HL-60/S4 (cell line): ENCODE data around the gene MGAT5.

Experiments used
- in situ Hi-C: fragments of 300-500 bp; cut with MboI; formaldehyde crosslinking; loops from 2 replicates; pipeline ENCODE4 v1.14.3; 2022; ENCODE audit warnings: low sequenced_read_pairs

MGAT5 gene

DNA sequence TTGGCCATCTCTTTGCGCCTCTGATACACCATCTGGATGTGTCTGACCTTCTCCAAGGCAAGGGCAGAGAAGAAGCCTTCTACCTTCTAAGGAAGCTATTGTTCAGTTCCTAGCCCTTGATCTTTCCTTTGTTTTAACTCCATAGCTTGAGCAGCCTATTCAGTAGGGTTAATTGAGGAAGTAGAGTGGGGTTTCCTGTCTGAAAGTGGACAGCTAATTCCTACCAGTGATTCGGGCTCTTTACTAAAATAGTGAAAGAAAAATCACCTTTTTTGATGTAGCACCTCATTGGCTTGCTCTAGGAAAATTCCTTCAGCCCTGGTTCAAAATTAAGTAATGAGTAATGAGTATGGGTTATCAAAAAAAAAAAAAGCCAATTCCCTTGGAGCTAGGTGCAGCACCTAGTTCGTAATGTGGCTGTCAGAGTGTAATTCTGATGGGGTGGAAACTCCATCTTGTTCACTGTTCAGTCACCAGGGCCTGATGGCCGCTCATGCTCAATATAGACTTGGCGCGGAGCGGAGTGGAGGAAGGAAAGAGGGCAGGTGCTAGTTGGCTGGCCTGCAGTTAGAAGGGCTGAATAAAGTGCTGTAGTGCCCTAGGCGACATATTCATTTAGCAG, 2.9 kb upstream of the MGAT5 start:
- in situ Hi-C loops, result no loop called here

DNA sequence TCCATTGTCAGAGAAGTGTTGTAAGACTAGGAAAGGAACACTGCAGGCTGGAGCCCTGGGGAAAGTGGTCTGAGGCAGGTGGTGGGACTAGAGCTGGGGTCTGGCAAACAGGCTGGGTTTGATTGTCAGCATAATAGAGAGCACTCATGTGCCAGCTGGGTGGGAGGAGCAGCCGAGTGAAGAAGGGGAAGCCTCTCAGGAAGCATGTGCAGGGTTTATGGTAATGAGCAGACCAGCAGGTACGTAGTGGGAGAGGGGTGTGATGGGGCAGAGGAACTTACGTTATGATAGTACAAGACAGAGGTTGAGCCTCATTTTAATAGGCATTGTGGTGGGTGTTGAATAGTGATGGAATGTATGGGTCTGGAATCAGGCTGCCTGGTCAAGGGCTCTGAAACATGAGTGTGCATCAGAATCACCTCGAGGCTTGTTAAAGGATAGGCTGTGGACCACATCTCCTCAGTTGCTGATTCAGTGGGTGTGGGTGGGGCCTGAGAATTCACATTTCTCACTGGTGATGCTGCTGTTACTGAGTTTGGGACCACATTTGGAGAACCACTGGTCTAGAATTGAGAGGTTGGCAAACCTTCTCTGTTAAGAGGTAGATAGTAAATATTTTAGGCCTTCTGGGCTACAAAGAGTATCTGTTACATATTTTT, 1.7 kb upstream of the MGAT5 start:
- in situ Hi-C loops, result no loop called here

DNA sequence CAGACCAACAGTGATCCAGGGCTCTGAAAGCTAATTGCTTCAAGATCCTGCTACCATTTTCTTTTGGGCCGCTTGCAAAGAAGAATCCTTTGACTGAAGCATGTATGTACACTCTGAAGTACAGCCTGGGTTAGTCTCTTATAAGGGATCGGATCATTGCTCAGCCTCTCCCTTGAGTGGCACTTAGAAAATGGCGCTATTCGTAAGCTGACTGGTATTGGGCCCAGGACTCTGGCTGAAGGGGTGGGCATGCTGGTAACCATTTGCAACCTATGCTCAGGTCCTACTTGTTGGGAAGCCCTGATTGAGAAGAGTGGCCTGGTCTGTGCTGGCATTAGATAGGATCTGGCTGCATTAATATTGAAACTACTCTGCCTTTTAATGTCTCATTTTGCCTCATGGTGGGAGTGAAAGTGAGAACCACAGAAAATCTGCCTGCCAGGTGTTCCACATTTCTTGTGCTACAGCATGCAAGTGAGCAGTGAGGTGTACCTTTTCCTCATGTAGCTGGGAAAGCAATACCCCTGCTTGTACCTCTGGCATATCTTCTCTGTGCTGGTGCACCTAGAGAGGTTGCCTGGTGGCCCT, 661 bp upstream of the MGAT5 start:
- in situ Hi-C loops, result no loop called here

DNA sequence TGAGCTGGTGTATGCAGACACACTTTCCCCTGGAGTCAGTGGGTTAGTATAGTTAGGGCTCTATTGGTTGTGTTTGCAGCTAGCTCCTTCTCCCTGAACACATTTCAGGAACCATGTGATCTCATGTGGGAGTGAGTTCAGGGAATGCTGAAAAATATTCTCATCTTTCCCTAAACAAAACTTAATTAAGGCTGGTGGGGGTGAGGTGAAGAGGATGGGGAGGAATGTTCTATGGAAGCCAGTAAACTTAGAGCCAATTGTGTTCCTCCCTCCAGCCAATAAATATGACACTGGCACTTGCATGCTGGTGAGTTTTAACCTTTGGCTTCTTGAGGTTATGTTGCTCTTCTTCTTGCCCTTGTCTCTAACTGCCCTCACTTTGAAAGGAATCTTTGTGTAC, 952 bp downstream of the MGAT5 start:
- in situ Hi-C loops, result no loop called here

DNA sequence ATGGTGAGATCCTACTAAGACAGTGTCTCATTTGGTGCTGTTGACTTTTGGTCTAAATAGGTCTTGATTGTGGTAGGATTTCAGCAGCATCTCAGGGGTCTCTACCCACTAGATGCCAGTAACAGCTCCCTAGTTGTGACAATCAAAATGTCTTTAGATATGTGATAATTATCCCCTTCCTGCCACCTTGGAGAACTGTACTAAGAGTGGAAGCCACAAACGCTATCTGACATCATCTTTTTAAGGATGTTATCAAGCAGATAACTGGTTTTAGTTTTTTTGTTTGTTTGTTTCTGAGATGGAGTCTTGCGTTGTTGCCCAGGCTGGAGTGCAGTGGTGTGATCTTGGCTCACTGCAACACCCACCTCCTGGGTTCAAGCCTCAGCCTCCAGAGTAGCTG, 3.1 kb downstream of the MGAT5 start:
- in situ Hi-C loops, result no loop called here

DNA sequence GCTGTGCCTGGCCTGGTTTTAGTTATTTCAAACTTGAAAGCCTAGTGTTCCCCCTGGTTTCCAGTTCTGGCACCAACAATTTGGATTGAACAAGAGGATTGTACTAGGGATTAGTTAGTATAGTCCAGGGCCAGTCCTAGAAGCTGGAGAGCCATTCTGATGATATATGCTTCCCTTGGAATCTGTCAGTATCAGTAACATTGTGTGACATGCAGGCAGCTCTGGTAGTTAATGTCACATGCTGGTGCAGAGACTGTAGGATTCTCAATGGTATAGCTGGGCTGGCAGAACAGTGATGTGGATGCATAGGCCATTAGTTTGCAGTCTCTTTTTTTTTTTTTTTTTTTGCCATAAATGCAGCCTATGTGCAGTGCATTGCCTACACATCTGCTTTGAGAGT, 3.6 kb downstream of the MGAT5 start:
- in situ Hi-C loops, result no loop called here

DNA sequence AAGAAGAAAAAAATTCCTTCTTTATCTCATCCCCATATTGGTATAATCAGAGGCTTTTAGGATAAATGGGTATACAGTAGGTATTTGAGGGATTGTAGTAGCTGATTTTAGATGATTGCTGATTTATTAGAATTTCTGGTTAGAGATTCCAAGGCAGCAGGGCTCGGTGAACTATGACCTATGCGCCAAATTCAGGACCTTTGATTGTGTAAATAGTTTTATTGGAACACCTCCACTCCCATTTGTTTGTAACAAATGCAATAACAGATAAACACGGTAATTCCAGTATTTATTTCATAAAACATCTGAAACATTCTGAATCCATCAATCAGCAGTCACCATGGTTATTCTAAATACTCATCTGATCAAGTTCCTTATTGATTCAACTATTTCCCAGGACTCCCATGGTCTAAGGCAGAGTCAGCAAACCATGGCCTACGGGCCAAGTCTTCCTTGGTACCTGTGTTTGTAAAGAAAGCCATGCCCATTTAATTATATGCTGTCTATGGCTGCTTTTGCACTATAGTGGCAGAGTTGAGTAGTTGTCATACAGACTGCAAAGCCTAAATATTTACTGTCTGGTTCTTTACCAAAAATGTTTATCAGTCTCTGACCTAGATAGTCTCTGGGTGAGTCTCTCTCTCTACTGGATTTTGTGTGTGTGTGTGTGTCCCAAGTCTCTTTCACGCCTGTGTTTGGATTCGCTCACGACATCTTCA, 4.3 kb downstream of the MGAT5 start:
- in situ Hi-C loops, result no loop called here

DNA sequence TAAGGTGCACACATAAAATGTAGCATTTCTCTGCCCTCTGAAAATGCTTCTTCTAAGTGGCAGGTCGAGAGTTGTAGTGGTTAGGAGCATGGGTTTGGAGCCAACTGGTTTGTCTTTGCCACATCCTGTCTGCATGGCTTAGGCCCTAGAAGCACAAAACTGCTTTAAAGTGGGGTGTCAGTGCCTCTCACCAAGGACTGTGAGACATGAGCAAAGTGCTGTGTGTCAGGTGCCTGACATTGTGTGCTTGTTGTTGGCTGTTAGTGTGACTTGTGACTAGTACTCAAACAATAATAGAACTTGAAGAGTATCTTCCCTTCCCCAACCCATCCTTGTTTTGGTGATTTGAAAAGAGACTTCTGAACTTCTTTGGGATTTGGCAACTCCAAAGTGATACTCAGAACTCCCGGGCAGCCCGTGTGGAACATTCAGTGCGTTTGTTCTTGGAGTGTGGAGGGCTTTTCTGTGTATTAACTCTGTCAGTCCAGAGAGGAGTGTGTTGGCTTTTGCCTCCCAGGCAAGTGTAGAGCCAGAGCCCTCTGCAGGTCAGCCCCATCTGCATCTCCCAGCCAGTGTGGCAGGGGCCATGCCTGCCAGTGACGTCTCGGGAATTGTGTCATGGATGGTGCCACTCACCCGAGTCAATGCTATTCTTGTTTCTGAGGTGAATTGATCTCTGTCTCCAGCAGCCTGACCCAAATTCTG, 5.0 kb downstream of the MGAT5 start:
- in situ Hi-C loops, result no loop called here

DNA sequence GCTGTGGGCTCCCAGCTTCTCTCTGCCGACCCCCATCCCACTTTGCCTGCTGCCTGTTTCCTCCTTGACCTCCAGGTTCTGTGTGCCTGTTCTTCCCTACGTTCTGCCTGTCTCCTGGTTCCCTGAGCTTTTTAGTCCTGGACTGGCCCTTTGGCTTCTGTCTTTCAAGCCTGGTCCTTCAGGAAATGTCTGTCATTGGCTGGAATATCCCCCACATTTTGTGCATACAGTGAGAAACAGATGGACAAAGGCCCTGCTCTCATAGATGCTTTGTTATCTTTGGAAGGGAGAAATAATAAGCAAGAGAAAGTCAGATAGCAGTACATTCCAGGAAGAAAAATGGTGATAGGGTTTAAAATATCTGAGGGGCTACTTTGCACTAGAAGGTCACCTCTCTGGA, 5.7 kb downstream of the MGAT5 start:
- in situ Hi-C loops, result no loop called here

DNA sequence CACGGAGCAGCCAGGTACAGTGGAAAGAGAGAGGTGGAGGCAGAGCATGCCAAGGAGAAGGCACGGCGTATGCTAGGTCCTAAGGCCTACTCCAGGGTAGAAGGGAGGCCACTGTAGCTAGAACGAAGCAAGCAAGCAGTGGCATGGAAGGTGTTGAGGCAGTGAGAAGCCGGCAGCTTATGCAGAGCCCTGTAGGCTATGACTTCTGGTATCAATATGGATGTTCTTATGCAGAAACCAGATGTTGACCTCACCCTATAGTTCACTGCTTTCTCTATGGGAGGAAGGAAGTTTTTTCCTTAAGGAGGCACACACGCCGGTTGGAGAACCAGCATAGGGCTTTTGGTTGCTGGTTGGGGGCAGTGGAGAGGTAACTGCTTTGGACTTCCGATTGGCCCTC, 6.1 kb downstream of the MGAT5 start:
- in situ Hi-C loops, result no loop called here

DNA sequence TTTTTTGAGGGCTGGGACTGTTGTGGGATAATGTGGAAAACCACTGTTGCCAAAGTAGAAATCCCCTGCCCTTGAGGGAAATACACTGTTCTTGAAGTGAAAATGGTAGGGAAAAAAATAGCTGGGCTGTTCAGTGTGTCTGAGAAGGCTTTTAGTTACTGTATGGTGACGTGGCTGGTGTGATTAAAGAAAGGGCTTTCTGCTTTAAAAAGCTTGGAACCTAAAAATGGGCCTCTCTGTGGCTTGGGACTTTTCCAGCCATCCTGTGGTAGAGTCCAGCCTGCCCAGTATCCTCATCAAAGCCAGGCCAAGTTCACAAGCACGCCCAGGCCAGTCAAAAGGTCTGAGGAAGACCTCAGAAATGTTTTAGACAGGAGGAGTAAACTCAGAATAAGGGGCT, 6.8 kb downstream of the MGAT5 start:
- in situ Hi-C loops, result no loop called here

DNA sequence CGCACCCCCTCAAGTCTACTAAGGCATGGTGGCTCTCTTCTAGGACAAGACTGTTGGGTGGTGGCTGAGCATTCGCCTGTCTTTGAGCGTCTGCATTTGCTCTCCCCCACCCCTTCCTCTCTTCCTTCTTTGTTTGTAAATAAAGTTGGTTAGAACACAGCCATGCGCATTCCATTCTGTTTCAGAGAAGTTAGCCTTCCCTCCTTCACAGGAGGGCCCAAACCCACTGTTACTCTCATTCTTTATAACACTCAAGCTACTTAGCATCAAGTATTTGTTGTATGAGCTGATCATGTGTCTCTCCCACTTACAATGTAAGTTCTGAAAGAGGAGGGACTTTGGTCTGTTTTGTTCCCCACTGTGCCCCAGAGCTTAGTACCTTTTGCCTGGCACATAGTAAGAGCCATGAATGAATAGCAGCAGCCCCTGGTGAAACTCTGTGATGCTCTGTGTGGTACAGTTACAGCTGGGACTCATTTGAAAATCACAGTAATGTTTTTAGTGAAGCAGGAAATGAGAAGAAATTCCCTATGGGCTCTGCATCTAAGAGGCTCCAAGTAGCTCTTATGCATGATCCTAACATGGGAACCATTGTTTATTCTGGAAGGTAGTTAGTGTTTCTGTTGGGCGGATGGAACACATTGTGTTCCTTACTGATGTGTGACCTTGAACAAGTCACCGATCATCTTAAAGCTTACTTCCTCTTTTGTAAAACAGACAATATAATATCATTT, 7.7 kb downstream of the MGAT5 start:
- in situ Hi-C loops, result no loop called here

DNA sequence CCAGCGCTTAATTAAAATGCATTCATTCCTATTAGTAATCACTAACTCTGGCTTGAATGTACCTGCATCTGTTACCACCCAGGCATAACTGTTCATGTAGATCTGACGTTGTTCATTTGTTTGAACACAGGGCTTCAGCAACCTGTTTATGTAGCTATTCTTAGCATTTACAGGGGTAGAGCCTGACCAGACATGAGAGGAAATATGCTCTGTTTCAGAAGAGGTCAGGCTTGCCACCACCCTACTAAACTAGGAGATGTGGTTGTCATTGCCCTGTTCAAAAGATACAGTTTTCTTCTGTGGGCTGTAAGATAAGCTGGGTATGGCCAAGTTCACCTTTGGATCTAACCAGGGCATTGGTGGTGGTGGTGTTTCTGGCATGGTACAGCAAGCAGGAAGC, 8.8 kb downstream of the MGAT5 start:
- in situ Hi-C loops, result no loop called here

DNA sequence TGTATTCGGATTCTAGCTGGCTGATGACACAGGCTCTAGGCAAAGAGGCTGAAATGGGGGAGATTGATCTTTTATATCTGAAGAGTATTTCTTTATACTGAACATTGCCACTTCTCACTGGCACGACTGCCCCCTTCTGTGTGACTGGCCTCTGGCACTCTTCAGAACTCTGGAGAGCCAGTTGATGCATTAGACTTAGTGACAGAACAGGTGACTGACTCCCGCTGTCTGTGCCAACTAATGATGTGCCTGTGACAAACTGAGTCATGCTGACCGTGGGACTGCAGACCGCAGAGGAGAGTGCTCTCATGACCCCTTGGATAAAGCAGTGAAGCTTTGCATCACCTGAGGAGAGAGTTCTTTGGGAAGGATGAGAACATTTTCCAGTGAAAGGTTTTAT, 14.4 kb downstream of the MGAT5 start:
- in situ Hi-C loops, result no loop called here

DNA sequence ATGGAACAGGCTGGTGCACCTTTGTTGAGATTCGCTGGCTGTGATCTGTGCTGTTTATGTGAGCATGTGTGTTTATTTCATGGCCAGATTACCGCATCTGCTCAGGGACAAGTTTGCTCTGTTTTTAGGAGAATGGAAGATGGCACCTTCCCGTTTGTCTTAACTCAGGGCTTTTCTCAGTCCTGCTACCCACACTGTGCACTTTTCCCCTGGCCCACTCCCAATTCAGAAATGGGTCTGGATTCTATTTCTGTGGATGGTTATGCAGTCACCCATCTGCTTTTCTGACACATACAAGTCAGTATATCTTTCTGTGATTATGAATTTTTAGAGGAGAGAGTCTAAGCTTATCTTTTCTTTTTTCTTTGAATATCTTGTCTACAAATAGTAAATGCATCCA, 15.4 kb downstream of the MGAT5 start:
- in situ Hi-C loops, result no loop called here

DNA sequence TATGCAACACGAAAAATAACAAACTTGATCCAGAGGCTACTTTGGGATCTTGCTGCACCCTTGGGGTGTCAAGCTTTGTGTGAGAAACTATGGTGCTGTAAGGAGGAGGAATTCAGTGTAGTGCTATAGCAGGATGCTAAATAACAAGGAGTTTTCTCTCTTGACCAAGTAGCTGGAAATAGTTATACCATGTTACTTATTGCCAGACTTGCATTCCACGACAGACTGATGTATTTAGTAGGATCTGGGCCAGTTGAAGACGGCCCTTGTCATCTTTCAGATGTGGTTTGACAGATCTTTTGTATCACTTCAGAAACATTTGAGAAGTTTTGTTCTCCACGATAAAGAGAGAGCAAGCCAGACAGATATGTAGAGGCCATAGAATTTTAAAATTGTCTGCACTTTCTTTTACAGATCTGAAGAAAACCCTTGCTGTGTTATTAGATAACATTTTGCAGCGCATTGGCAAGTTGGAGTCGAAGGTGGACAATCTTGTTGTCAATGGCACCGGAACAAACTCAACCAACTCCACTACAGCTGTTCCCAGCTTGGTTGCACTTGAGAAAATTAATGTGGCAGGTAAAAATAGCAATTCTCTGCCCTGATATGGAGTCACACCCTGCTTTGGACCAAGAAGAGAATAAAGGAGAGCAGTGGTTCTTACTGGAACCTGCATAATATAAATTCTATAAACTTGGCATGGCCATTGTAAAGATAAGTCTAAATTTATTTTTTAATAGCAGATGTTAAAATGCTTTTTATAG, 16.3 kb downstream of the MGAT5 start:
- in situ Hi-C loops, result no loop called here

DNA sequence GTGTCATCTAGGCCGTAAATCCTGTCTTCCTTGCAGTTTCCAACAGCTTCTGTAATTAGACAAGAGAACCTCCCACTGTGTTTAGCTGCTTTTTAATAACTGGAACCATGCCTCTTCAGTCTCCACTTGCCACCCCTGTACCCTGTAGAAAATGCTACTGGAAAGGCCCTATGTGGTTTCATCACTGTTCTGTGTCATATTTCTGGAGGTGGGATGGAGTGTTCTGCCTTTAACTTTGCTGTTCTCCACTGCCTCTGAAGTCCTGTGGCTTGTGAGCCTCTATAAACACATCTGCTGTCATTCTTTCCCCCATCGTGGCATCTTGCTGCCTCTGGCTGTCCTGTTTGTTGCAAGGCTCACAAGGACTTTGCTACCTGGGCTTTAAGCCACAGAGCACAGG, 17.9 kb downstream of the MGAT5 start:
- in situ Hi-C loops, result no loop called here

DNA sequence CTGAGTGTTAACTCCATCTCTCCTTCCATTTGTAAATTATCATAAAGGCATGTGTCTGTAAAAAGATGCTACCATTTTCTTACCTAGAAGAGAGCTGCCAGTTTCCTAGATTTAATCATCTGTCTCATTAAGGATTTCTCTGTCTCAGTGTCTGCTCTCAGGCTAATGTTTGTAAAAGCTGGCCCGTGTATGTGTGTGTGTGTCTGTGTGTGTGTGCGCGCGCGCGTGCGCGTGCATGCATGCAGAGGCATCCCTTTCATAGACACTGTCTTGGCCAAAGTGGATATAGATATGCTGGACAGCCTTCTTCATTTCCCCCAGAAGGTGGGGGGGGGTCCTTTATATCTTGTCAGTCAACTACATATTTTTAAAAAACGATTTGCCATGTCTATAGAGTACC, 18.9 kb downstream of the MGAT5 start:
- in situ Hi-C loops, result no loop called here

DNA sequence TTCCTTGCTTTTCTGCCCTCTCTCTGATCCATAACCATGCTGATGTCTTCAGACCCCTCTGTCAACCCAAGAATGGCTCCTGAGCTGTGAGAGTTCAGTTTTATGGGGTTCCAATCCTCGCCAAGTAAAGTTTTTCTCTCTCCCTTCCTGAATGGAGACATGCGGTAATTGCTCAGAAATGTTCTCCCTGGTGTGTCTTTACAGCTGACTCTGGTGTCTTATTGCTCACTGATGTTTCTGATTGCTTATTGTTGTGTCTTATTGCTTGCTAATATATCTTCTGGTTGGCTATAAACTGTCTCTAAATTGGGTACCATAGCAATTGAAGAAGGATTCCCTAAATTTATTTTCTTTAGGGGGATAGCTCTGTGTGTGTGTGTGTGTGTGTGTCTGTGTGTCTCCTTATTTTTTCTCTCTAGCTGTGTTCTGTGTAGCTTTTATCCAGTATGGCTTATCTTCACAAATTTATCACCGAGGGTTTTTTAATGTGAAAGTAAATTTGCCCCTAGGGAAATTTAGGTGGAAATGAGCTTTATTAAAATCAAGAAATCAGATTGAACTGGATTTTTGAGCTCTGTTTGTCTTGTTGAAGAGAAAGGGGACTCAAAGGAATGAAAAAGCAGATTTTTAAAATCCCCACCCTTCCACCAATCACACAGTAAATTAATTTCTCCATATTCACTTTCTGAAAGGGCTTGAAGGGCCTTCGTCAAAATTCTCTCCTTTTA, 19.5 kb downstream of the MGAT5 start:
- in situ Hi-C loops, result no loop called here
